ENCODE measurements around the gene EXOC4.

- TF ChIP-seq CTCF (IDR thresholded peaks at IDR 0.05) = no peak
- no peak for TF ChIP-seq POLR2A (IDR thresholded peaks at IDR 0.05)
Measured at GRCh38 chr7:133789974-133790373, 537.1 kb downstream of the EXOC4 start.

All from sigmoid colon (tissue), 3 donors.